GM19468 (cell line): ENCODE data around the gene THBS3.
"Not testable (repeated sequence)": the region's sequence is repeated elsewhere in the genome, so short reads cannot be mapped to it uniquely, and the experiment has no call there.

Source experiments
- ATAC-seq: cut with Tn5 transposase; IDR thresholded peaks from one replicate; pipeline ENCODE4 v1.9.1; 2021; ENCODE audit warnings: mild to moderate bottlenecking, moderate library complexity, moderate number of reproducible peaks; ENCODE audit not compliant: unreplicated experiment; ENCODE audit errors: extremely low read depth

The THBS3 gene

DNA sequence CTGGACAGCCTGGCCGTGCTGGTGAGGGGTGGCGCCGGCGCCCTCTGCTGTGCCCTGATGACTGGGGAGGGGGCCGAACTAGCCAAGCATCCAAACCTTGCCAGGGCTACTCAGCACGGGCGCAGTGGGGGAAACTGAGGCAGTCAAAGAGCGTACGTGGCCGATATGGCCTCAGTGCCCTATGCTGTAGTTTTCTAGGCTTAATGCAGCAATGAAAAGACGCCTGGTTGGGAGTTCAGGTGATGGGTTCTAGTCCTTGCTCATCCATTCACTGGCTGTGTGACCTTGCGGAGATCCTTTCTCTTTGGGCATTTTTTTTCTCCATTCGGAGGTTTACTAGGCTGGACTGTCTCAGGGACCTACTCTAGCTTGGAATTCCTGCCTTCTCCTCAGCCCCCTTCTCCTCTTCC, 1.6 kb upstream of the THBS3 start:
- no peak for ATAC-seq

DNA sequence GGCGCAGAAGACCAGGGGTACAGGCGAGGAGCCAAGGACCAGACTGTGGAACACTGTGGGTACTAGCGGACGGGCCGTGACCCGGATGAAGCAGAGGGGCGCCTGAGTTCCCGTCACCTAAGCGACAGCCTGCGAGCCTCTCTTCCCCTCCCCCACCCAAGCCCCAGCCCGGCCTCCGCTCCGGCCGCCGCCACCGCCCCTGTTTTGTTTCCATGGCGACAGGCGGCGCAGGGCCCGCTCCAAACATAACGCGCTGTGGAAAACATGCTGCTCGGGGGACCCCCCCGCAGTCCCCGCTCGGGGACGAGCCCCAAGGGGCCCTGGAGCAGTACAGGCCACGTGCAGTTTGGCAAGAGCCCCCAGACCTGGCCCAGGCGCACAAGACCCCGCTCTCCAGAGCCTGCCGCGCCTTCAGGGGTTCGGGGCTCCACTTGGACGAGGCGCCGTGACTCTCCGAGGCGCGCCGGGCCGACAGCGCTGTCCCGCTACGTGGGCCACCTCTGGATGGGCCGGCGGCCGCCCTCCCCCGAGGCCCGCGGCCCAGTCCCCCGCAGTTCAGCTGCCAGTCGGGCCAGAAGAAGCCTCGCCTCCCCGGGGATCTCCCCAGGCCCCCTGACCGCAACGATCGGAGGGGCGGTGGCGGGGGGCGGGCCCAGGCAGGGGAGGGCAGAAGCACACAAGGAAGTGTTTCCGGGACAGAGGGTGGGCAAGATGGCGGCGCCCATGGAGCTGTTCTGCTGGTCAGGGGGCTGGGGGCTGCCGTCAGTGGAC, 1.0 kb upstream of the THBS3 start, which contains the start of gene MTX1:
Gene MTX1 (plus strand): TSS at position 155 of the 771 bp plus-strand sequence. CDS start 110 bp downstream, at position 265.
- no peak for ATAC-seq

DNA sequence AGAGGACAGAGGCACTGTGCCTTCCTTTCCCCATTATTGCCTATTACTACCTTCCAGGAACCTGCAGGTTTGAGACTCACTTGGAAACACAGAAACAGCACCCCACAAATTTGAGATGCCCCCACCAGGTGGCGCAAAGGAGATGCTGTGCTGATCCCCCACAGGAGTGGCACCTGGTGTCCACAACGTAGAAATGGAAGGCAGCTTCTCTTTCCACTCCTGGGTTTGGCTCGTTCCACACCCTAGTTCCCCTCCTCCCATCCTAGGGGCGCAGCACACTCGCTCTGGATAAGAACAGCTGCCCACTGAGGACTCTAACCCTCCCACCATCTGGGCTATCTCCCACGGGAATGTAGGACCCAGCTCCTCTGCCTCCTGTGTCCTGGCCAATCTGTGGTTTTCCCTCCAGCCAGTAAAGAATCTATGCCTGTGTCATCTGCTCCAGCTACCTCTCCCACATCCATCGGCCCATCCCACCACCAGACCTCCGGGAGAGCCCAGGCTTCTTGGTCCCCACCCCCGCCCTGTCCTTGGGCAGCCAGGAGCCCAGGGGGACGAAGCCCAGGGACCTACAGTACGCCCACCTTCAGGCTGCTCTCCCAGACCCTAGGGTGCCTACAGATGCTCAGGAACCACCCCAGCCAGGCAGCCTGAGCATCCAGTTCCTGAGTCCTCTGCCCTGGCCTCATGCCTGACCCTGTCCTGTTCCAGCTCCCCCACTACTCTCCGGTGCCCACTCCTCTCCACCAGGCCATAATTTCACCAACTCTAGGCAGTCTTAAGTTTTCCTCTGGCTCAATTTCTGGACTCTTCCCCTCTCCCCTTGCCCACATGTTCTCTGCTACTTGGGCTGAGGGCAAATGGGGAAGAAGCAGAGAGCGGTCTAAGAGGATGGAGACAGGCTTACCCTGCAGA, 549 bp downstream of the THBS3 start:
- no peak for ATAC-seq

DNA sequence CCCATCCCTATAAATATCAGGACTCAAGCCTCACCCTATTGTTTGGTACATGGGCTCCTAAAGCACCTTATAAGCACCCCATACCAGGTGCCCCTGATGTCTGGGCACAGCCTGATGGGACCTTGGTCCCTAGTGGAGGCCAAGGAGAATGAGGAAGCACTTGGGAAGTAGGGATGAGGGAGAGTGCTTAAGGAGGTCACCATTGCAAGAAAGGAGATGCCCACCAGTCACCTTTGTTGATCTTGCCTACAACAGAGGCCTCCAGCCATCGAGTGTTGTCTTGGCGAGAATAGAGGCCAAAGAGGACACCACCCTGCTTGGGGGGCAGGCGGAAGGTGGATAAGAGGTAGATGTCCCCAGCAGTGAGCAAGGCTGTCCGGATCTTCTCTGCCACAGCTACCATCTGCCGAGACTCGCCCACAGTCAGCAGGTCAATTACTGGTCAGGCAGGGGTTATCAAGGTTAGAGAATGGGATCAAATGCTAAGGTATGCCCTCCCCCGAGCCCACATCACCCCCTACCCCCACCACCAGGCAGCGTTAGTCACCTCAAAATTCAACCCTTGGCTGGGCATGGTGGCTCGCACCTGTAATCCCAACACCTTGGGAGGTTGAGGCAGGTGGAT, 1.6 kb downstream of the THBS3 start:
- no peak for ATAC-seq

DNA sequence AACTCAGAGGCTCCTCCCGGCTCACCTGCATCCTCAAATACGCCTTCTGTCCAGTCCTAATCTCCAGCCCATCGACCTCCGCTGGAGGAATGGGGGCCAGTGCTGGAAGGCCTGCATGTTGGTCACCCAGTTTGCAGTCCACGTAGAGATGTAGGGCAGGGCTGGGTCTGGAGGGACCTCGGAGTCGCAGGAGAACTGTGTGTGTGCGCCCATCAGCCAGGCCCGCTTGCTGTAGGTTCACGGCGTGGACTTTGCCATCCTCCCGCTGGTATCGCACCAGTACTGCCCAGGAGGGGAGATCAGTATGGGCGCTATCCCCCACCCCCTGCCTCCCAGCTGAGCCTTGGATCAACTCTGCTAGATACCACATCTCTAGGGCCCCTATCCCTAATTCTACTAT, 2.7 kb downstream of the THBS3 start:
- no peak for ATAC-seq

DNA sequence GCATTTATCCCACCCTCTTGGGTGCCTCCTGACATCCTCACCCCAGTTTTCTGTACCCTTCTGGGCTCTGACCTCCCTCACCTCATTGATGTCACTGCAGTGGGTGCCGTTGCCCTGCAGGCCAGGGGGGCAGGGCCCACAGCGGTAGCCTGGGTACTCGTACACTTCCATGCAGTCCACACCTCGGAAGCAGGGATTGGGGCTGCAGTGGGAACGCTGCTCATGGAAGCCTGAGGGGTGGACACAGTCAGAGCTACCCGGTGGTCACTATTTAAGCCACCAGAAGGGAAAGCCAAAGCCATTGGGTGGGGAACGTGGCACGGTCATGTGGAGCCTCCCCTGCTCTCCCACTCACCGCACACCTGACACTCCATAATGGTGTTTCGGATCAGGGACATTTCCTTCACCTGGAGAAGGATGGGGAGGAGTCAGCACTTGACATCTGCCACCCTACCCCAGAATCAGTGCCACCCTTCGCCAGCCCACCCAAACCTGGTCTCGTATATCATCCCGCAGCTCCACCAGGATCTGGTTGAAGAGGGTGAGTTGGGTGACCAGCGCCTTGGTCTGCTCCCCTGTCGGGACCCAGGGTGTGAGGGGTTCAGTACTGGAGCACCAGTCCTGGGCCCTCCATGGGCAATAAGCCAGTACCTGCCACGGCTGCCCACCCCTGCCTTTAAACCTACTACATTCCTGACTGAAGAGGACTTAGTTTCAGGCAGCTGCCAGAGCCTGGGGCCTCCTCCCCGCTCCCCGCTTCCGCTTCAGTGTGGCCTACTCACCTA, 4.8 kb downstream of the THBS3 start:
- no peak for ATAC-seq

DNA sequence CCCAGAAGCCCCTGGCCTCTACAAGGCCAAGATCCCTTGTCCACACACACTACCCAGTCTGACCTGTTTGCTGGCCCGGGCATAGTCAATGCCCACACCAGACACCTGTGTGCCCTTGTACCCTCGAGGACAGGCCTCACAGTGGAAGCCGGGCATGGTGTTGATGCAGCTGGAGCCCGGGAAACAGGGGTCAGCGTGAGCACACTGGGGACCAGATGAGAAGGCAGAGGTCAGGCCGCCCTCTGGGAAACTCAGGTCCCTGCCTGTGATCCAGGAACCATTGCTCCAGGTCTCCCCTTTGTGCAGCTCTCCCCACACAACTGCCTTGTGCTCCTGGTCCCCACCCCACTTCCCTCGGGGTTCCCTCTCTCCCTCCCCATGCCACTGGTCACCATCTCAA, 5.5 kb downstream of the THBS3 start:
- ATAC-seq: no peak

DNA sequence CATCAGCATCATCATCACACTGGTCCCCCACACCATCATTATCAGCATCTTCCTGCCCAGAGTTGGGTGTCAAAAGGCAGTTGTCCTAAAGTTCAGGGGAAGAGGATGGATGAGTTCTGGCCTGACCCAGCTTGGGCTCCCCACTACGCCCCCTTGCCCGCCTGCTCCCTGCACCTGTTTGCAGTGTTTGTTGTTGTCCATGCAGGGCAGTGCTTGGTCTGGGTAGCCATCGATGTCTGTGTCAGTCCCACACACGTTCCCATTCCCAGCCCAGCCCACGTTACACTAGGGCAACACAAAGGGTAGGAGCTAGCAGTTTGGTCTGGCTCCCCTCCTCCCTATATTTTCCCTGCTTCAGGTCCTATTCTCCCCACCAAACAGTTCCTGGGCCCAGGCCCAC, 6.8 kb downstream of the THBS3 start:
- ATAC-seq: no peak

DNA sequence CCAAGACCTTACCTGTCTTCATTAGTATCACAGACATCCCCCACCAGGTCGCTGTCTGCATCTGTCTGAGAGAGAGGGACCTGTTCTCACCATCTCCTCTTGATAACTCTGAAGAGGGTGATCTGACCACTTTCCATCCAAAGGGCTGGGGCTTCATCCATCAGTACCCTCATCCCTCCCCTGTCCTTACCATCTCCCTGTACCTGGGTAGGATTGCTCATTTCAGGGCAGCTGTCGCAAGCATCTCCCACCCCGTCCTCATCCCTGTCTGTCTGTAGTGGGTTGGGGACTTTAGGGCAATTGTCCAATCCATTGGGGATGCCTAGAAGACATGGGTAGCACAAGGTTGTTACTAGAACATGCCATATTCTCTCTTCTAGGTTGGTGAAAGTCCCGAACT, 7.9 kb downstream of the THBS3 start:
- no peak for ATAC-seq

DNA sequence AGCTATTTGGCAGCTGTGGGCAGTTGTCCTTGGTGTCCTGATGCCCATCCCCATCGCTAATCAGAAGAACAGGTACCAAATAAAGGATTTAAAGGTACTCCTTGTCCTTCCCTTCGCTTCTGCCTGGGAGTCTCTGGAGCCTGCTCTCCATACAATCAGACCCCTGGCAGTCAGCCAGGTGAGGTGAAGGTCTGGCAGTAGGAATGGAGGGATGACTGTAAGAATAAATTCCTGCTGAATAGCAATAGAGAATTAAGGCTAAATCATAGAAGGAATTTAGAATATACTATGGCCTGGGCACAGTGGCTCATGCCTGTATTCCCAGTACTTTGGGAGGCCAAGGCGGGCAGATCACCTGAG, 9.2 kb downstream of the THBS3 start:
- ATAC-seq: no peak

DNA sequence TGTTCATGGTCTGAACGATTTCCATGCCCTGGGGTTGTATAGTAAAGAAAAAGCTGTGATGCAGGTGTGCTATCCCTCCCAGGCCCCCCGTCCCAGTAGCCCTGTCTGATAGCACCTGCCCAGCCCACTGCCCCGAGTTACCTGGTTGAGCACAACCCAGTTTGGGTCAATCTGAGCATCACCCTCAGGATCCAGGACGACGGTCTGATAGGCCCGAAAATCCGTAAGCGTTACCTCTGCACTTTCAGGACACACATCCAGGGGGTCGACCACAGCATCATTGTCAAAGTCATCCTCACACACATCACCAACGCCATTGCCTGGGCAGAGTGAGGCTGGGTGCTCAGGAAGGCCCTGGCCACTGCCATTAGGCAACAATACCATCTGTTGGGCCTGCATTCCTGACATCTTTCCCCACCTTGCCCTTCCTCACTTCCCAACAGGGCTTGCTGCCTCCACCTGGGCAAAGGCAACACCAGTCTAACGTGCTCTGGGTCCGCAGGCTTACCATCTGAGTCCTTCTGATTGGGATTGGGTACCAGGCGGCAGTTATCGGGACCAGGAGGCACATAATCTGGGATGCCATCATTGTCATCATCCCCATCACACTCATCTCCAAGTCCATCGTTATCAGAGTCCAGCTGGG, 9.7 kb downstream of the THBS3 start:
- no peak for ATAC-seq

DNA sequence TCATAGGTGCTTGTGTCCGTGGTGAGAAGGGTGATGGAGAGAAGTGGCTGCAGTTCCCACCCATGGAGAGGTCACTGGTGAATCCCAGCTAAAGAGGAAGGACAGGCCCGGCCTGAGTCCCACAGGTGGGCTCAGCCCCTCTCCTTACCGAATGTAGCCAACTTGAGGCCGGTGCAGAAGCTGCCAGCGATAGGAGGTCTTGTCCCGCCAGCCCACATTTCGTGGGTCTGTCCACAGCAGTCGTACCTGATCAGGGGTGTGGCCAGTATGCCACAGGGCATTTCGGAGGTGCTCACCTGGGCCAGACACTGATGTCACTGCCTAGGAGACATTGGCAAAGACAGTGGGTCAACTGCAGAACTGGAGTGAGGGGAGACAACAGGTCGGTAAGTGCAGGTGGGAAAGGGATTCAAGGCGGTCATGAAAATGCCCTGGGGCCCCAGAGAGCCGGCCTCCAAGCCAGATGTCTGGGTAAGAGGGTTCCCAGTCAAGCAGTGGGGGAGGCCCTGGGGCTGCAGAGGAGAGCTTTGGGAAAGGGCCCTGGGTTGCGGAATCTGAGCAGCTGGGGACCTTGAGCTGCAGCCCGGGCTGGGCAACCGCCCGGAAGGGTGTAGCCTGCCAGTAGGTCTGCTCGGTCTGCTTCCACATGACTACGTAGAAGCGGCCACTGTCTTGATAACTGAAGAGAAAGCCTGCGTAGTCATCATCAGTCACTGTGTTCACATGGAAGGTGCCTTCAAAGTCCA, 10.6 kb downstream of the THBS3 start:
- no peak for ATAC-seq

DNA sequence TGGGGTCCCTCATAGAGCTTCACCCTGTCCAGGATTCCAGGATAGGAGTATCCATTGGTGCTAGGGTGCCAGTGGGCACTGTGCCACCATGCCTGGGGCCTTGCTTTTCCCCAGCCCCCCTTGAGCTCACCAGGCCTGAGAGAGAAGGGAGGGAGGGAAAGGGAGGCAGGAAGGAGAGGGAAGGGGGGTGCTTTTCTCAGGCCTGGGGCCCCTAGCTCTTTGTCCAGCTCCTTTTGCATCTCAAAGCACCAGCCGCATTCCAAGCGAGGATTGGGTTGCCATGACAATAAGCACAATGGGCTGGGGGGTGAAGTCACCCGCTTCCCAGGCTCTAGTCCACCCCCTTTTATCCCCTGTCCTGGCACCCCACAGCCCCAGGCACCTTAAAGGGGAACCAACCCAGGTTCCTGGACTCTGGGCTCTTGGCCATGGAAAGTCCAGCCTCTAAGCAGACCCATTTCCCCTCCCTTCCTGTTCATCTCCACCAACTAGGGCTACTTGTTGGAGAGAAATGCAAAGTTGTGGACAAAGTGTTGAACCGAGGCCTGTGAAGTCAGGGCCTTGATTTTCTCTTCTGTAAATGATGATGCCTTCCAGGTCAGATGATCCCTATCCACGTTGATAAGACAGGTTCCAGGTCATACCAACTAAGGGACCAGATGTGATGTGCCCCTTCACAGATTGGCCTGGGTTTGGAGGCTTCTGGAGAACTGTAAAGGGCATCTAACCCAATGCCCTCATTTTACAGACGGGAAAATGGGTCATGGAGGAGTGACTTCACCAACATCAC, 11.4 kb downstream of the THBS3 start:
- no peak for ATAC-seq

DNA sequence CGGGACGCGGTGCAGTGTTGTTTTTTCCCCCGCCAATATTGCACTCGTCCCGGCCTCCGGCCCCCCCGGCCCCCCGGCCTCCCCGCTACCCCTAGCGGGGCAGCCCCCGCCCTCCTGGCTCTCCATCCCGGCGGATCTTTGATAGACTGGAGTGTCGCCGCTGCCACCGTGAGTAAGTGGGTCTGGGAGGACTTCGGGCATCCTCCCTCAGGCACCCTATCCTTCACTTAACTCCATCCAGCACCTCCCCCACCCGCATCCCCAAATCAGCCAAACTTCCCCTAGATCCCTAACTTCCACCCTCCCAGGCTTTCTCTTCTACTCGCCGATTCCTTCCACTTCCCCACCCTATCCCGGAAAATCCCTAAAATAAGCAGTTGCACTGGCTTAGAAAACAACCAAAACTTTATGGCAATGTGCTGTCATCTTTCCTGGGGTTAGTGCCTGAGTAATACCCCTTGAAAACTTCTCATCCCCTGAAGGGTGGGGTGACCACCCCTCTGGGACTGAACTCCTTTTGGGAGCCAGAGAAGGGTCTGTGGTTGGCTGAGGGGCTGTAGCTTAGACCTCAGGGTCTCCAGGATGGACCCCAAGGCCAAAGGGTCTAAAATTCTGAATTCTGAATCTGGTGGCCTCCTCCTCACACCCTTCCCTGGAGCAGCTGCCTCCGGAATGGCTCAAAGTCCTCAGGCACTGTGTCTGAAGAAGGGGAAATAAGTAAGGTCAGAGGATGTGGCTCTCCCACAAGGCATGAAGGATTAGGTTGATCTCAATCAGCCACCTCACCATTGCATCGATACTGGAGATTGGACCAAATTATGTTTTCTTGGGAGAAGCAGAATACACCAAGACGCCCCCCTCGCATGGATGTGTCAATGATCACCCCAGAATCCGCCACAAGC, 12.2 kb downstream of the THBS3 start:
- ATAC-seq: no peak

DNA sequence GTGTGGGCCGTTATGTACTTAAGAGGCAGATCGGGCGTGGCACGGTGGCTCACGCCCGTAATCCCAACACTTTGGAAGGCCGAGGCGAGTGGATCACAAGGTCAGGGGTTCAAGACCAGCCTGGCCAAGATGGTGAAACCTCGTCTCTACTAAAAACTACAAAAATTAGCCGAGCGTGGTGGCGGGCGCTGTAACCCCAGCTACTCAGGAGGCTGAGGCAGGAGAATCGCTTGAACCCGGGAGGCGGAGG, 13.8 kb downstream of the THBS3 start:
- ATAC-seq: not testable (repeated sequence)

DNA sequence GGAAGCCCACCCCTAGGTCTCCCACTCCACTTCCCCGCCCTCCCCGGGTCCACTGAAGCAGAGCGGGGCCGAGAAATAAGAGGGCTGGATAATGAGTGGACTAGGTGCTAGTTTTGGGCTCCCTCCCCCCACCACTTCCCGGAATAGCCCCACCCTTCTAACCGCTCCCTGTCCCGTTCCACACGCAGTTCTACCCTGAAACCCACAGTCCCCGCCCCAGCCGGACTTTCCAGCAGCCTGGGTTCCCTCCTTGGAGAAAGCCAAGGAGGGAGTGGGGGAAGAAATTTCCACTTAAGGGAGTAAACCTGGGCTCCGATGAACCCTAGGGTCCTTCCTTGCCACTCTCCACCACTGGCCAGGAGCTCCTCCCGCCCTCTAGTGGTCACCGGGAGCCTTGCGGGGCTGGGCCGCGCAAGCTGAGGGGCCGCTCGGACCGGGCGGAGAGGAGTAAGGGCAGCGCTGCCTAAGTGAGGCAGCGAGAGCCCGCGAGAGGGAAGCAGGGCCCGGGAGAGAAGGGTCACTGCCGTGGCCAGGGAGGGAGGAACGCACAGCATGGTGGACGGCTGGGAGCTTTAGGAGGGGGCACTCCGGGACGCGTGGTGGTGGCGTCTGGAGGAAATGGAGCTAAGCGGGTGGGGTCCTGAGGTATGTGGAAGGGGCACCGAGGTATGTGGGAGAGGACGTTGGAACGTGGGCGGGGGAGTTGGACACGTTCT, 14.3 kb downstream of the THBS3 start:
- no peak for ATAC-seq
